ENCODE results near the gene ZNF536. TPM values are rescaled to one million over a fixed set of nuclear protein-coding genes. Genes with fewer than 3 reads are reported as not detected.

Gene ZNF536
- total RNA-seq, 1 donor from 2014 or later: 9.2 TPM

DNA sequence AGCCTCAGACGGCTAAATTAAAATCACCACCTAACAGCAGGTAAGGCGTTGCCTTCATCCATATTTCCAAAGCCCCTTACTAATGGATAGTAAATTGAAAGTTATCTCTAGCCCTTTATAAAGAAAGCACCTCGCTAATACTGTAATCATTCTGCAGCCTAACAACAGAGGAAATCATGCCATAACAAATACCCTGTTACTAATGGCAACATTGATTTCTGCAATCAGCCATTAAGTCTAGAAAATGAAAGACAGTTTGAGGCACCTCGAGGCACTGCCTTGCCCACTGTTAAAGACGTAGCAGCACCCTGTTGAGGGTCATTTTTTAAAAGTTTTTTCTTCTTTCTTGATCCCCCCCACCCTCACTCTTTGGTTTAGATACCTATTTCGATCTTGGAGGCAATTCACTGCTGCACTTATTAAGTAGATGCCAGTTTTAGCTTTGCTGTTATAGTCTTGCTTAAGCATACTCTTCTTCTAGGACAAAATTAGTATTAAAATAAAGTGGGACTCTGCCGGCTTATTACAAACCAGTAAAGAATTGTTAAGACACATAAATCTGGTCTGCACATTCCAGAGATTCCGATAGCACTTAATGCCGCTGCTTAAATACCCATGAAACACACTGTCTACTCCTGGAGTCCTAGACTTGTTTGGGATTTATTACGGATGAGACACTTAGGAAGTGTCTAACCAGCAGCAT is 74.8 kb downstream of the ZNF536 start:
- peaks cover 4% of the 10 kb centered on the region for H3K36me3 Mint-ChIP-seq
- H3K4me1 Mint-ChIP-seq (ENCODE audit: unreplicated experiment): peaks cover 30% of the 10 kb centered on the region
- no peak overlapping the region for H3K4me3 Mint-ChIP-seq
- no peak for DNase-seq (ENCODE audit: extremely low spot score, unreplicated experiment)
- H3K27me3 Mint-ChIP-seq: peaks cover 36% of the 10 kb centered on the region
- no peak overlapping the region for H3K27ac Mint-ChIP-seq
- TF ChIP-seq, protein P1, sequence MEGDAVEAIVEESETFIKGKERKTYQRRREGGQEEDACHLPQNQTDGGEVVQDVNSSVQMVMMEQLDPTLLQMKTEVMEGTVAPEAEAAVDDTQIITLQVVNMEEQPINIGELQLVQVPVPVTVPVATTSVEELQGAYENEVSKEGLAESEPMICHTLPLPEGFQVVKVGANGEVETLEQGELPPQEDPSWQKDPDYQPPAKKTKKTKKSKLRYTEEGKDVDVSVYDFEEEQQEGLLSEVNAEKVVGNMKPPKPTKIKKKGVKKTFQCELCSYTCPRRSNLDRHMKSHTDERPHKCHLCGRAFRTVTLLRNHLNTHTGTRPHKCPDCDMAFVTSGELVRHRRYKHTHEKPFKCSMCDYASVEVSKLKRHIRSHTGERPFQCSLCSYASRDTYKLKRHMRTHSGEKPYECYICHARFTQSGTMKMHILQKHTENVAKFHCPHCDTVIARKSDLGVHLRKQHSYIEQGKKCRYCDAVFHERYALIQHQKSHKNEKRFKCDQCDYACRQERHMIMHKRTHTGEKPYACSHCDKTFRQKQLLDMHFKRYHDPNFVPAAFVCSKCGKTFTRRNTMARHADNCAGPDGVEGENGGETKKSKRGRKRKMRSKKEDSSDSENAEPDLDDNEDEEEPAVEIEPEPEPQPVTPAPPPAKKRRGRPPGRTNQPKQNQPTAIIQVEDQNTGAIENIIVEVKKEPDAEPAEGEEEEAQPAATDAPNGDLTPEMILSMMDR (conservative IDR thresholded peaks at IDR 0.05): no peak
- H3K9me3 Mint-ChIP-seq: no peaks in the 10 kb centered on the region

- no peaks in the 10 kb centered on the region for H3K9me3 Mint-ChIP-seq
- H3K36me3 Mint-ChIP-seq: peaks cover 4% of the 10 kb centered on the region
- TF ChIP-seq, protein P1 (conservative IDR thresholded peaks at IDR 0.05): no peak
- no peak overlapping the region for H3K4me3 Mint-ChIP-seq
- no peak for DNase-seq (ENCODE audit: extremely low spot score, unreplicated experiment)
- H3K27ac Mint-ChIP-seq: no peak overlapping the region
- peaks cover 30% of the 10 kb centered on the region for H3K4me1 Mint-ChIP-seq (ENCODE audit: unreplicated experiment)
- H3K27me3 Mint-ChIP-seq: peaks cover 41% of the 10 kb centered on the region
Measured at GRCh38 chr19:30447553-30447870, 75.3 kb downstream of the ZNF536 start.

DNA sequence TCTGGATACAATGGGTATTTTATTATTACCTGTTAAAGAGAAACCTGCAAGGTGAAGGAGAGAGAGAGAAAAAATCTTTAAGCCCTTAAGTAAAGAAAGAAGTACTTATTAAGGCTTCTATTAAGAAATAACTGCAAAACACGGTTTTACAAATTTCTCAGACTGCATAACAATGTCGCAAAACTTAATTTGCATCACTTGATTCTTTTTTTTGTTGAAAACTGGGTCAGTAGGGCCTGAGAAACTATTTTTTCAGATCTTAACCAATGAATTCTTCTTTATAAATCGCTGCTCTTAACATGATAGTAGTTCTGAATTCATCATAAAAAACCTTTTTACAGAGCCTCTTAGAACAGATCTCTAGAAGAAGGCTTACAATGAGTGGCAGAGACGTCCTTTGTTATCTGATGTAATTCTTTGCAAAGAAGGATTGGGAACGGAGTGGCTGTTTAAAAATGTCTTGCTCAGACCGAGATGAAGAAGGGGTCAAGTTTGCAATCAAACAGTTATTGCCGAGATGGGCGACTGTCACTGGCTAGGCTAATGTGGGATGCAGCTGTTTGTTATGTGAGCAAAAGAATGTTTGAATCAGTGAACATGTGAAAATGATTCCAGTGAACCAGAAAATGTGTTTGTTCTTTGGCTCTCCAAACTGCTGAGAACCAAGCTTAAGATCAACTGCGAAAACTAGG is 76.3 kb downstream of the ZNF536 start:
- TF ChIP-seq, protein P1 (conservative IDR thresholded peaks at IDR 0.05): no peak
- Mint-ChIP-seq H3K36me3 (peaks cover 4% of the 10 kb centered on the region), H3K9me3 (no peaks in the 10 kb centered on the region), H3K27ac (no peak overlapping the region), H3K4me3 (no peak overlapping the region), H3K27me3 (peaks cover 41% of the 10 kb centered on the region), H3K4me1 (ENCODE audit: unreplicated experiment) (peaks cover 30% of the 10 kb centered on the region)
- DNase-seq (ENCODE audit: extremely low spot score, unreplicated experiment): no peak

GRCh38 chr19:30449078-30449590 is 77.0 kb downstream of the ZNF536 start:
- no peak overlapping the region for H3K27ac Mint-ChIP-seq
- peaks cover 41% of the 10 kb centered on the region for H3K27me3 Mint-ChIP-seq
- peaks cover 4% of the 10 kb centered on the region for H3K36me3 Mint-ChIP-seq
- TF ChIP-seq, protein P1 (conservative IDR thresholded peaks at IDR 0.05): no peak
- no peak overlapping the region for H3K4me3 Mint-ChIP-seq
- no peaks in the 10 kb centered on the region for H3K9me3 Mint-ChIP-seq
- peaks cover 30% of the 10 kb centered on the region for H3K4me1 Mint-ChIP-seq (ENCODE audit: unreplicated experiment)
- no peak for DNase-seq (ENCODE audit: extremely low spot score, unreplicated experiment)

- H3K36me3 Mint-ChIP-seq: peaks cover 4% of the 10 kb centered on the region
- H3K9me3 Mint-ChIP-seq: no peaks in the 10 kb centered on the region
- DNase-seq (ENCODE audit: extremely low spot score, unreplicated experiment): no peak
- peak overlapping the region; percentile 32 for H3K27ac Mint-ChIP-seq
- H3K27me3 Mint-ChIP-seq: peaks cover 41% of the 10 kb centered on the region
- H3K4me3 Mint-ChIP-seq: peak overlapping the region; percentile 65
- peaks cover 30% of the 10 kb centered on the region for H3K4me1 Mint-ChIP-seq (ENCODE audit: unreplicated experiment)
- TF ChIP-seq, protein P1 (conservative IDR thresholded peaks at IDR 0.05): no peak
Measured at GRCh38 chr19:30449673-30450072, 77.5 kb downstream of the ZNF536 start.
